Peyer's patch (tissue), 4 donors: ENCODE results near the gene DSTYK.
"Not testable (repeated sequence)": the region's sequence is repeated elsewhere in the genome, so short reads cannot be mapped to it uniquely, and the experiment has no call there.

Experiments used
- CTCF ChIP-seq, 6 experiments: fragments of 450-650 bp in 4 of 6; fragments of 200-600 bp in 2 of 6; sonication (generic) in 1 of 6; IDR thresholded peaks; one replicate each; pipeline ENCODE4 v1.5.1; 2017 to 2019; ENCODE audit warnings: antibody characterized with exemption in 6 of 6, mild to moderate bottlenecking in 3 of 6, moderate library complexity in 1 of 6
- POLR2A ChIP-seq, 2 donors: fragments of 450-650 bp; IDR thresholded peaks; one replicate each; pipeline ENCODE4 v1.5.1; 2017; ENCODE audit warnings: antibody characterized with exemption in 2 of 2, mild to moderate bottlenecking in 2 of 2, moderate library complexity in 2 of 2

GRCh38 chr1:205155665-205156377 lies 55.7 kb downstream of the DSTYK start:
- TF ChIP-seq CTCF, POLR2A (IDR thresholded peaks at IDR 0.05): not testable (repeated sequence)
